Left lung (tissue), 10 donors: ENCODE measurements around the gene HIP1. TPM values are rescaled to one million over a fixed set of nuclear protein-coding genes. Genes with fewer than 3 reads are reported as not detected.
A peak's percentile ranks its signal among the peaks of the same experiment; 100 is the strongest.

Experiments
- ATAC-seq: fragments of 200-7000 bp; cut with Tn5 transposase; one replicate; pipeline ENCODE4 v1.9.1; 2020; ENCODE audit warnings: moderate library complexity
- DNase-seq, 4 donors: peaks; one replicate each; pipeline ENCODE4 v3.0.0-alpha.2; 2013 to 2020
- H3K27ac ChIP-seq, 2 donors: fragments of 200-600 bp; sonication (generic) in 1 of 2; one replicate each; pipeline versions ENCODE4 v1.5.0 to v1.8.0; 2020 to 2021
- H3K27me3 ChIP-seq, 2 donors: fragments of 200-600 bp; sonication (generic) in 1 of 2; one replicate each; pipeline versions ENCODE4 v1.5.0 to v1.8.0; 2020 to 2021
- H3K36me3 ChIP-seq, 2 donors: fragments of 200-600 bp; sonication (generic) in 1 of 2; one replicate each; pipeline versions ENCODE4 v1.5.0 to v1.8.0; 2020 to 2021
- H3K4me1 ChIP-seq, 2 donors: fragments of 200-600 bp; one replicate each; pipeline ENCODE4 v1.8.0; 2021
- H3K4me3 ChIP-seq, 2 donors: fragments of 200-600 bp; sonication (generic) in 1 of 2; one replicate each; pipeline versions ENCODE4 v1.5.0 to v1.8.0; 2020 to 2021; ENCODE audit warnings: mild to moderate bottlenecking in 1 of 2
- H3K9me3 ChIP-seq, 2 donors: fragments of 200-600 bp; sonication (generic) in 1 of 2; one replicate each; pipeline versions ENCODE4 v1.5.0 to v1.8.0; 2020 to 2021
- CTCF ChIP-seq, 2 donors: fragments of 200-600 bp; sonication (generic) in 1 of 2; IDR thresholded peaks; one replicate each; pipeline versions ENCODE4 v1.5.0 to v1.8.0; 2021; ENCODE audit warnings: antibody characterized with exemption in 2 of 2
- intact Hi-C, 2 donors: fragments of 100-400 bp; cut with DNase I; formaldehyde crosslinking; loops; one replicate each; pipeline versions ENCODE4 v1.11.2 to v1.14.2; 2022
- polyA plus RNA-seq, 6 donors: library from polyadenylated mRNA; unstranded; fragments of 120-200 nt; gene quantifications; one replicate each; pipeline ENCODE4 v1.2.1, GENCODE V29; 2013; ENCODE audit not compliant: insufficient read length in 6 of 6
- total RNA-seq, 2 donors: library from RNA; stranded (reverse); fragmentation: NEBNext Ultra II Directional; extraction: Animal tissue kit (Norgen Biotek cat#: 25700); gene quantifications; one replicate each; pipeline ENCODE4 v1.2.1, GENCODE V29; 2021
- donor health status: DM: no; HTN: yes; CAD: no.
- donor health status: DM: no; HTN: no; CAD: no.

HIP1 gene
- total and polyA plus RNA-seq, 8 donors, result 41.9 to 84.2 (median 46.0) TPM

- DNase-seq, result no peak
- no peak overlapping the region for H3K4me3 ChIP-seq
- ATAC-seq, result no peak
- peaks cover 18 to 25% of the 10 kb centered on the region in 2 donors for H3K4me1 ChIP-seq
- no peaks in the 10 kb centered on the region for H3K27me3 ChIP-seq
- intact Hi-C loops, result no loop called here
- no peaks in the 10 kb centered on the region for H3K36me3 ChIP-seq
- no peaks in the 10 kb centered on the region for H3K9me3 ChIP-seq
- no peak overlapping the region for H3K27ac ChIP-seq
- TF ChIP-seq CTCF (IDR thresholded peaks at IDR 0.05), result no peak
Observed at GRCh38 chr7:75652788-75653187, 86.0 kb downstream of the HIP1 start.

GRCh38 chr7:75650681-75651080, 88.1 kb downstream of the HIP1 start:
- DNase-seq, result peak in 2 of 4 donors; percentile 54 to 80
- Histone ChIP-seq H3K27me3 (no peaks in the 10 kb centered on the region), H3K4me3 (no peak overlapping the region), H3K36me3 (no peaks in the 10 kb centered on the region), H3K9me3 (no peaks in the 10 kb centered on the region), H3K27ac (peak overlapping the region; percentile 42 to 57), H3K4me1 (peaks cover 18 to 25% of the 10 kb centered on the region in 2 donors)
- peak; percentile 58 for ATAC-seq
- intact Hi-C loops, result no loop called here
- no peak for TF ChIP-seq CTCF (IDR thresholded peaks at IDR 0.05)

GRCh38 chr7:75650062-75650461, 88.7 kb downstream of the HIP1 start:
- Histone ChIP-seq H3K4me1 (peaks cover 18 to 25% of the 10 kb centered on the region in 2 donors), H3K36me3 (no peaks in the 10 kb centered on the region), H3K4me3 (no peak overlapping the region), H3K27ac (peak overlapping the region; percentile 42 to 57), H3K27me3 (no peaks in the 10 kb centered on the region), H3K9me3 (no peaks in the 10 kb centered on the region)
- no peak for TF ChIP-seq CTCF (IDR thresholded peaks at IDR 0.05)
- DNase-seq (peak in 2 of 4 donors; percentile 81 to 84), ATAC-seq (peak; percentile 91)
- intact Hi-C loops, result no loop called here

- Histone ChIP-seq H3K27ac (peak overlapping the region; percentile 42 to 57), H3K36me3 (no peaks in the 10 kb centered on the region), H3K4me3 (no peak overlapping the region), H3K9me3 (no peaks in the 10 kb centered on the region), H3K4me1 (peaks cover 18 to 25% of the 10 kb centered on the region in 2 donors), H3K27me3 (no peaks in the 10 kb centered on the region)
- no peak for TF ChIP-seq CTCF (IDR thresholded peaks at IDR 0.05)
- peak; percentile 41 for ATAC-seq
- DNase-seq, result no peak
- intact Hi-C loops, result no loop called here
Observed at GRCh38 chr7:75649462-75649861, 89.3 kb downstream of the HIP1 start.

GRCh38 chr7:75647709-75648438, 90.9 kb downstream of the HIP1 start:
- H3K27me3 ChIP-seq, result no peaks in the 10 kb centered on the region
- H3K36me3 ChIP-seq, result no peaks in the 10 kb centered on the region
- DNase-seq, result no peak
- peaks cover 0 to 4% of the 10 kb centered on the region in 2 donors for H3K9me3 ChIP-seq
- no peak for ATAC-seq
- no peak for TF ChIP-seq CTCF (IDR thresholded peaks at IDR 0.05)
- no peak overlapping the region for H3K27ac ChIP-seq
- no peak overlapping the region for H3K4me3 ChIP-seq
- intact Hi-C loops, result no loop called here
- H3K4me1 ChIP-seq, result peaks cover 18 to 25% of the 10 kb centered on the region in 2 donors
